K562 (cell line): ENCODE measurements around the gene ZNRF3. TPM values are rescaled to one million over a fixed set of nuclear protein-coding genes. Genes with fewer than 3 reads are reported as not detected.
A peak's percentile ranks its signal among the peaks of the same experiment; 100 is the strongest.

Experiments
- HDAC1 ChIP-seq, 2 experiments: fragments of 450-650 bp; IDR thresholded peaks; 2 replicates each; pipeline ENCODE4 v1.6.1; 2016 to 2017; ENCODE audit warnings: inconsistent platforms in 1 of 2, mild to moderate bottlenecking in 1 of 2, moderate library complexity in 1 of 2
- MGA ChIP-seq: fragments of 450-650 bp; IDR thresholded peaks from 2 replicates; pipeline ENCODE4 v1.6.1; 2016; ENCODE audit warnings: mild to moderate bottlenecking, moderate library complexity
- ZC3H4 ChIP-seq: sonication (generic); formaldehyde crosslinking; IDR thresholded peaks from 2 replicates; pipeline ENCODE4 v1.9.0; 2021; ENCODE audit warnings: missing genetic modification reagents, borderline replicate concordance
- polyA plus RNA-seq, 8 experiments: library from polyadenylated mRNA; depleted of rRNA in 4 of 8; stranded (reverse) in 5 of 8; unstranded in 3 of 8; fragments of >200 nt; fragmentation: Nextera tagmentation in 2 of 8; fragmentation: Illumina TruSeq in 1 of 8; extraction: Ambion mirVana in 2 of 8; extraction: Trizol in 1 of 8; gene quantifications; 2 replicates each; pipeline versions ENCODE4 v1.2.1 to v1.2.3, GENCODE V29; 2011 to 2014; ENCODE audit warnings: inconsistent platforms in 1 of 8, missing spikeins in 1 of 8
- total RNA-seq, 7 experiments: library from RNA; depleted of rRNA in 6 of 7; stranded (reverse); fragments of >200 nt in 6 of 7; fragmentation: Illumina TruSeq in 2 of 7; extraction: Trizol in 2 of 7; gene quantifications; 2 replicates each; pipeline versions ENCODE4 v1.2.1 to v1.2.3, GENCODE V29; 2011 to 2021; ENCODE audit warnings: low replicate concordance in 1 of 7

The ZNRF3 gene
- total and polyA plus RNA-seq, 9 of the 15 experiments (the other 6 are each of a cell fraction or from before 2014, with no cell fraction given), result 0.41 to 5.9 (median 1.7) TPM

- TF ChIP-seq MGA (peak; percentile 87), HDAC1 (IDR thresholded peaks at IDR 0.05) (0 out of 4 replicates have a peak, but pooled peaks of 1 of the 2 experiments have one; percentile 38), ZC3H4 (no peak)
These were observed 861 bp upstream of the ZNRF3 start (continued) for GRCh38 chr22:28882545-28882877.
